Amygdala (tissue), 56 donors: ENCODE measurements around the gene ADAMTSL4.

Experiments
- DNase-seq, 56 donors: peaks; one replicate each; lab custom pipeline; 2025; lab: John Stamatoyannopoulos, UW

The ADAMTSL4 gene

DNA sequence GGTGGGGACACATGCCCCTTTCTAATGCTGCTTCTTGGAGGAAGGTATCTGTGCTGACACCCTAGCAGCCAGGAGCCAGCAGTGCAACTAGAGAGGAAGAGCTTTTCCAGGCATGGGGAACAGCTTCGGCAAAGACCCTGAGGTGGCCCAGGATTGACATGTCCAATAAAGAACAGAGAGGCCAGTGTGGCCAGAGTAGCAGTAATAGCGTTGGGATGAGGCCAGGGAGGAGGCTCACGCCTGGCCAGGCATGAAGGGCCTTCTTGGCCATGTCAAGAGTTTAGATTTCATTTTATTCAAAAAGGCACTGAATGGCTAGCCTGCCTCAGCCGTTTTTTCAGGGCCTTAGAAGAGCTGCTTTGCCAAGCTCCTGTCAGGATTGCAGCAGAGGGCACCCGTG, 16.3 kb upstream of the ADAMTSL4 start:
- DNase-seq, result peak in 1 of 56 donors; percentile 24

GRCh38 chr1:150534002-150534401, 15.2 kb upstream of the ADAMTSL4 start:
- DNase-seq, result no peak

DNA sequence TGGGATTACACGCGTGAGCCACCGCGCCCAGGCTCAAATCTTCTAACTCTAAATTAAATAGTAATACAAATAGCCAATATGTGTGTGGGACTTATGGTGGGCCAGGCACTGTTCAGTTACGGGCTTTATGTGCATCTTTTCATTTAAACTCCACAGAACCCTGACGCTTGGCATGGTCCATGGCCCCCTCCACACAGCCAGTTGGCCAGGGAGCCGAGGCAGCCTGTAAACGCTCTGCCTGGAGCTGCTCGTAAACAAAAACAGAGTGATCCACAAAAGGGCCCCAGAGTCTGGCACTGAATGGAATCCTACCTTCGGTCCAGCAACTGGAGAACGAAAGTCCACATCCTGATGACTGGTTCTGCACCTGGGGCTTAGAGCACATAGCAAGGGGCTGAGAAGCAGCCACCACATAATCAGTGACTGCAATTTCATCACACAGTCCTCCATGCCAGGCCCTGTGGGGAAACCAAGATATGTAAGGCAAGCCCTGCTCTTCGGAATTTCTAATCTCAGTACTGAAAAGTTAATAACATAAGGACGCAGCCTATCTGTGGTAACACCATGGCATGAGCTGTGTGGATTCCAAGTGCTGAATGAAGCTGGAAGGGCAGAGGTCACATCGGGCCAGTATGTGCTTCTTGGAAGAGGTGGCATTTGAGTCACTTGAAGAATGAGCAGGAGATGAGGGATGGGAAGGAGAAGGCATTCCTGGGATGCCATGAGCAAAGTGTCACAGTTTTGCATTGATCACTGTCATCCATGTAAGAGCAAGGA, 13.5 kb upstream of the ADAMTSL4 start:
- no peak for DNase-seq

DNA sequence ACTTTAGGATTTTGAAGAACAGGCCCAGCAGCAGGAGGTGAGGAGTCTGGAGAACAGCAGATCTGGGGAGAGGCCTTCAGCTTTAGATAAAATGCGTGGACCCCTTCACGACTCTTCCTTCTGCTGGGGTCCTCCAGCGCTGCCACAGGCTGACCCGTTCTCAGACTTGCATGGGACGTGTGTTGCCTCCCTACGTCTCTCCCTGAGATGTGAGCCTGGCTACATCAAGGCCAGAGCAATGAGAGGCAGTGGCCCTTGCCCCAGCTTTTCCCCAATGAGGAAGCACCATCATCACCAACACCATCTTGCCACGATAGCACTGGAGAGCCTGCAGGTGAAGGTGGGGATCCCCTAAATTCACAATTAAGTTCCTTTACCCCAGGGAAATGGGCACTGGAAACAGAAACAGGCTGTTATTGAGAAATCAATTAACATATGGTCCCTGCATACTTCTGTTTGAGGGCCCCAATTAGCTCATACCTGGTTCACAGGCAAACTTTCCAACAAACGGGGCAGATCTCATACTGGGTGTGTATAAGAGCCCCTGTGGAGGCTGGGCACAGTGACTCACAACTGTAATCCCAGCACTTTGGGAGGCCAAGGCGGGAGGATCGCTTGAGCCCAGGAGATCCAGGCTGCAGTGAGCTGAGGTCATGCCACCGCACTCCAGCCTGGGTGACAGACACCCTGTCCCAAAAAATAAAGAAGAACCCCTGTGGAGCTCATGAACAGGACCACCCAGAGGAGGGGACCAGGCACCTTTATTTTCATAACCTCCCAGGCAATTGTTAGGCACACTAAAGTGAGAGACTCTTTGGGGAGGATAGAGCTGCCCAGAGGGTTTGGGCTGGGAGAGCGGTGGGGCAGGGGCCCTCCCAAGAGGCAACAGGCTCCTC, 12.1 kb upstream of the ADAMTSL4 start:
- no peak for DNase-seq

GRCh38 chr1:150537732-150538684, 11.2 kb upstream of the ADAMTSL4 start:
- DNase-seq, result no peak

DNA sequence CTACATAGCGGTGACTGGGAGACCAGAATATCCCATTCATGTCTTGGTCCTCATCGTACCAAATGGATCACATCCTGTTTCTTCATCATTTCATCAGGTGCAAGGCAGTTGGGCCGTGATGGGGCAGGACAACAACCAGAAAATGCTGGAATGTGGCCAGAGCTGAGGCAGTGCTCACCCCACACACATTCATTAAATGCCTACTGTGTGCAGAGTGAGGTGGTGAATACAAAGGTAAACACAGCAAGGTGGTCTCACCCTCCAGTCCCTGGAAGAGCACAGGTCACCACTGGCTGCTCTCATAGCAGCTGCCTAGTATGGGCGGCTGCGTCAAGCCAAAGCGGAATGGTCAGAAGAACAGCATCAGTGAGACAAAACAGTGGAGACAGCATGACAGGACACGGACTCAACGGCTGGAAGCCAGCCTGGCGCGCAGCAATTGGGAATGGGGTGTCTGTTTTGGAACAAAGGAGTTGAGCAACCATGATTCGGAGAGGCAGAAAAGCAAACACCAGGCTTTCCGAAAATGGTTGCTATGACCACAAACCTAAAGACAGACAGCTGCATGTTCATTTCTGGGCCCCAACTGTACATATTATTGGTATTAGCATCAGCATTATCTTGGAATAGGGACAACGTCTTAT, 5.6 kb upstream of the ADAMTSL4 start:
- DNase-seq, result no peak

GRCh38 chr1:150544204-150544603, 5.0 kb upstream of the ADAMTSL4 start:
- DNase-seq, result no peak

DNA sequence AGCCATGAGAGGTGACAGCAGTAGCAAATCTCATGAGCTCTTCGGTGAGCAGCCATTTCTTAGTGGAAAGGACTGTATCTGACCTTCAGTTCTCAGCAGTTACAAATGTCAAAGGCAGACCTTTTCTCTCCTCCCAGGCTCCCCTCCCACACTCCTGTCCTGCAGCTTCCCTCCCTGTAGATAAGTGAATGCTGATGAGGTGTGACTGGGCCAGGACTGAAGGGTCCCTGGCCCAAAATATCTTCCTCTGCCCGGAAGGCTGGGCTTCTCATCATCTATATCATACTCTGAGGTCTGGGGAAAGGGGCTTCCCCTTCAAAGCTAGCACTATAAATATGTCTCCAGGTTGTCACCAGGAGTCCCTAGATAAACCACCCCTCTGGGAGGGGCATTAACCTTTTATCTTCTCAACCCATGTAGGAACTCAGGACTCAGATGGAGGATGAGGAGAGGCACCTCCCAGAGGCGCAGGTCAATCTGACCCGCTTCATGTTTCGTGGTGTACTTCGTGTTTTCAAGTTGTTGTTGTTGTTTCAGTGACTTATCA, 3.6 kb upstream of the ADAMTSL4 start:
- DNase-seq, result no peak

- DNase-seq, result no peak
These were observed 2.8 kb upstream of the ADAMTSL4 start for GRCh38 chr1:150546294-150546937.

GRCh38 chr1:150548324-150548631, 930 bp upstream of the ADAMTSL4 start:
- DNase-seq, result no peak

- DNase-seq, result peak in 1 of 56 donors; percentile 40
These were observed 451 bp downstream of the ADAMTSL4 start for GRCh38 chr1:150549496-150550221.

GRCh38 chr1:150550222-150551050, 1.2 kb downstream of the ADAMTSL4 start:
- DNase-seq, result peak in 3 of 56 donors; percentile 16 to 24 (median 21)

DNA sequence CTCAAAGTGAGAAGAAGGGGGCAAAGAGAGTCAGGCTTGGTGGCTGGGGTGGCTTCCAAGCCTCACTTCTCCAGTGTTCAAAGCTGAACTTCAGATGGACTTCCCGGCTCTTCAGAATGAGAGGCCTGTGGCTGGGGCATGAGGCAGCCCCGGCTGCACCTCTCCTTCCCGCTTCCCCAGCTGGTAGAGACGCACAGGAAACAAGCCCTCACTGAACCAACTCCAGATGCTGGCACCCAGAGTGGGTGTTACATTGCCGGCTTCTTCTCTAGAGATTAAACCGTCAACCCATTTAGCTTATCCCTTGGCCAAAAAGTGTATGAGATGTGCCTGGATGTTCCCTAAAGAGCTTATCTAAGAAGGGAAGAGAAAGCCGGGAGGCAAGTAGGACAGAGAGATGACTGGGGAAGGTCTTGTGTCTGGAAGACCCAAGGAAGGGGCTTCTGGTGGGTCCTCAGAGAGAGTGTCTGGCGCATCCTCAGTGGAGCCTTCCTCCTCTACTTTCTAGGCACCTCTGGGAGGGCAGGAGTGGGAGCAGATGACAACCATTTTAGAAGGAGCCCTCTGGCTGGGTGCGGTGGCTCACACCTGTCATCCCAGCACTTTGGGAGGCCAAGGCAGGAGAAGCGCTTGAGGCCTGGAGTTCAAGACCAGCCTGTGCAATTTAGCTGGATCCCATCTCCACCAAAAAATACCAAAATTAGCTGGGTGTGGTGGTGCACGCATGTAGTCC, 2.0 kb downstream of the ADAMTSL4 start:
- DNase-seq, result peak in 3 of 56 donors; percentile 10 to 17 (median 14)

DNA sequence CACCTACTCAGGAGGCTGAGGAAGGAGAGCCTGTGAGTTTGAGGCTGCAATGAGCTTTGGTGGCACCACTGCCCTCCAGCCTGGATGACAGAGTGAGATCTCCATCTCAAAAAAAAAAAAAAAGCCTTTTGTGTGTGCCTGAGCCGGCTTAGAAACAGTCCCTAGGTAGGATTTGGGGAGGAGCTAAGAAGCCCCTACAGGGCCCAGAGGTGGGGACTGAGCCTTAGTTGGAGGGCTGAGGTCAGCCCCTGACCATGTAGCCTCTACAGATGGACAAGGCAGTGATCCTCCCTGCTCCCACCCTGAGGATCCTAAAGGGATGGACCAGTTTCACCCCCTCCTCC, 2.5 kb downstream of the ADAMTSL4 start:
- no peak for DNase-seq

DNA sequence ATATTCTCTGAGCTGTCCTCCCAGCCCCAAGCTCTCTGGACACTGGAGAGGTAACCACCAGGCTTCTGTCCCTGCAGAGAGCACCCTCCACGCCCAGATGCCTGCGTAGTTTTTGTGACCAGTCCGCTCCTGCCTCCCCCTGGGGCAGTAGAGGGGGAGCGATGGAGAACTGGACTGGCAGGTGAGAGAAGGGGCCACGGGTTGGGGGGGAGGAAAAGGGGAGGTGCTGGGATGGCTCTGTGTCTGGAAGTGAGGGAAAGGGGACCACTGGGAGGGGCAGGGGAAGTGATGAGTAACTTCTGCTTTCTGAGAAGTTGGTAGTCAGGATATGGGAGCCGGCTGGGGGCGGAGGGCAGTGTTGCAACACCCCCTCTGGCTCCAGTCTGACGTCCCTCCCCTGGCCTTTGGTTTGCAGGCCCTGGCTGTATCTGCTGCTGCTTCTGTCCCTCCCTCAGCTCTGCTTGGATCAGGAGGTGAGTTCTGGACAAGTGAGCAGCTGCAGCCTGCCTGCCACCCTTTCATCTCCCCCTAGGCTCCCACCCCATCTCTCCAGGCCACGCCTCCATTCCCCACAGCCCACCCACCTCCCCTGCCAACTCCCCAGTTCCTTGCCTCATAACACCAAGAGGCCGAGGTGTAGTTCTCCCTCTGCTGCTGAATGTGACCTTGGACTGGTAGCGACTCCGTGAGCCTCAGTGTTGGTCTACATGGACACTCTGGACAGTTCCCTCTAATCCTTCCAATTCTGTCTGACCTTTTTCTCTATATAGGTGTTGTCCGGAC, 3.1 kb downstream of the ADAMTSL4 start:
- DNase-seq, result peak in 31 of 56 donors; percentile 6 to 60 (median 28)

DNA sequence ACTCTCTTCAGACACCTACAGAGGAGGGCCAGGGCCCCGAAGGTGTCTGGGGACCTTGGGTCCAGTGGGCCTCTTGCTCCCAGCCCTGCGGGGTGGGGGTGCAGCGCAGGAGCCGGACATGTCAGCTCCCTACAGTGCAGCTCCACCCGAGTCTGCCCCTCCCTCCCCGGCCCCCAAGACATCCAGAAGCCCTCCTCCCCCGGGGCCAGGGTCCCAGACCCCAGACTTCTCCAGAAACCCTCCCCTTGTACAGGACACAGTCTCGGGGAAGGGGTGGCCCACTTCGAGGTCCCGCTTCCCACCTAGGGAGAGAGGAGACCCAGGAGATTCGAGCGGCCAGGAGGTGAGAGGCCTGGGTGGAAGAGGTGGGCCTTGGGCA, 3.7 kb downstream of the ADAMTSL4 start:
- no peak for DNase-seq
